WTC11 (cell line): ENCODE data around the gene SART3. TPM values are rescaled to one million over a fixed set of nuclear protein-coding genes. Genes with fewer than 3 reads are reported as not detected.

Experiments
- ATAC-seq: fragments of 200-7000 bp; cut with Tn5 transposase; 2 replicates; pipeline ENCODE4 v1.10.0; 2021; ENCODE audit warnings: mild to moderate bottlenecking, moderate library complexity
- CTCF ChIA-PET: fragments of 300-600 bp; sonication (Branson Sonifier 250); formaldehyde crosslinking; loops from one replicate; lab custom pipeline; 2021; ENCODE audit warnings: antibody characterized with exemption; lab: Charles Lee
- POLR2A ChIA-PET: fragments of 350-600 bp; sonication (Branson Sonifier 250); formaldehyde crosslinking; loops from one replicate; lab custom pipeline; 2021; ENCODE audit warnings: antibody characterized with exemption; lab: Charles Lee
- DNase-seq: peaks from one replicate; pipeline ENCODE4 v3.0.0; 2021; ENCODE audit warnings: low spot score
- H3K27ac Mint-ChIP-seq: 2 replicates; pipeline ENCODE4 v1.8.0; 2021; ENCODE audit warnings: mixed read lengths
- H3K27me3 Mint-ChIP-seq: 2 replicates; pipeline ENCODE4 v1.8.0; 2021; ENCODE audit warnings: low read depth, mild to moderate bottlenecking, moderate library complexity, mixed read lengths
- H3K36me3 Mint-ChIP-seq: 2 replicates; pipeline ENCODE4 v1.8.0; 2021; ENCODE audit warnings: mixed read lengths
- H3K4me1 Mint-ChIP-seq: 2 replicates; pipeline ENCODE4 v1.8.0; 2022; ENCODE audit warnings: mixed read lengths
- H3K4me3 Mint-ChIP-seq: 2 replicates; pipeline ENCODE4 v1.8.0; 2021; ENCODE audit warnings: mild to moderate bottlenecking, moderate library complexity, mixed read lengths
- H3K9me3 Mint-ChIP-seq: 2 replicates; pipeline ENCODE4 v1.8.0; 2021; ENCODE audit warnings: mixed read lengths
- AFF4 ChIP-seq: sonication (generic); formaldehyde crosslinking; IDR thresholded peaks from 2 replicates; pipeline ENCODE4 v1.8.1; 2023; ENCODE audit warnings: mild to moderate bottlenecking, missing genetic modification reagents, borderline replicate concordance
- ATF2 ChIP-seq: sonication (generic); formaldehyde crosslinking; IDR thresholded peaks from 2 replicates; pipeline ENCODE4 v1.8.1; 2022; ENCODE audit warnings: low read depth, missing genetic modification reagents, borderline replicate concordance
- ESRRA ChIP-seq: sonication (generic); formaldehyde crosslinking; IDR thresholded peaks from 2 replicates; pipeline ENCODE4 v1.8.1; 2022; ENCODE audit warnings: mild to moderate bottlenecking, missing genetic modification reagents, borderline replicate concordance
- GTF2I ChIP-seq: fragments of 250-450 bp; sonication (Bioruptor Pico); conservative IDR thresholded peaks from 2 replicates; pipeline ENCODE4 v1.4.0; 2021; ENCODE audit warnings: mild to moderate bottlenecking
- IRF2 ChIP-seq: sonication (generic); formaldehyde crosslinking; IDR thresholded peaks from 2 replicates; pipeline ENCODE4 v1.8.0; 2022; ENCODE audit warnings: low read depth, missing genetic modification reagents, borderline replicate concordance
- JAZF1 ChIP-seq: fragments of 250-450 bp; sonication (Bioruptor Pico); IDR thresholded peaks from 2 replicates; pipeline ENCODE4 v1.9.0; 2021; ENCODE audit warnings: moderate library complexity, mild to moderate bottlenecking, inconsistent platforms
- JUN ChIP-seq: sonication (generic); formaldehyde crosslinking; IDR thresholded peaks from 2 replicates; pipeline ENCODE4 v1.8.0; 2023; ENCODE audit warnings: mild to moderate bottlenecking, missing genetic modification reagents
- MLX ChIP-seq: sonication (generic); formaldehyde crosslinking; IDR thresholded peaks from 2 replicates; pipeline ENCODE4 v1.8.1; 2023; ENCODE audit warnings: mild to moderate bottlenecking, missing genetic modification reagents, moderate library complexity
- MXD4 ChIP-seq: fragments of 250-450 bp; sonication (Bioruptor Pico); IDR thresholded peaks from 2 replicates; pipeline ENCODE4 v1.8.0; 2021; ENCODE audit warnings: mild to moderate bottlenecking, moderate library complexity, borderline replicate concordance
- NR1H2 ChIP-seq: sonication (generic); formaldehyde crosslinking; IDR thresholded peaks from 2 replicates; pipeline ENCODE4 v1.9.0; 2021; ENCODE audit warnings: mild to moderate bottlenecking, moderate library complexity, missing genetic modification reagents
- NR2C2 ChIP-seq: sonication (generic); formaldehyde crosslinking; IDR thresholded peaks from 2 replicates; pipeline ENCODE4 v1.8.0; 2022; ENCODE audit warnings: mild to moderate bottlenecking, missing genetic modification reagents
- OVOL2 ChIP-seq: fragments of 250-450 bp; sonication (Bioruptor Pico); IDR thresholded peaks from 2 replicates; pipeline ENCODE4 v1.9.0; 2021; ENCODE audit warnings: mild to moderate bottlenecking, borderline replicate concordance
- PRRX2 ChIP-seq: fragments of 250-450 bp; sonication (Bioruptor Pico); IDR thresholded peaks from 2 replicates; pipeline ENCODE4 v1.8.0; 2021; ENCODE audit warnings: mild to moderate bottlenecking
- SMAD4 ChIP-seq: sonication (generic); formaldehyde crosslinking; IDR thresholded peaks from 2 replicates; pipeline ENCODE4 v1.8.0; 2022; ENCODE audit warnings: mild to moderate bottlenecking, missing genetic modification reagents
- STAT6 ChIP-seq: sonication (generic); formaldehyde crosslinking; conservative IDR thresholded peaks from 2 replicates; pipeline ENCODE4 v1.8.1; 2023; ENCODE audit warnings: mild to moderate bottlenecking, low read depth, missing genetic modification reagents, moderate library complexity
- USF2 ChIP-seq: sonication (generic); formaldehyde crosslinking; IDR thresholded peaks from 2 replicates; pipeline ENCODE4 v1.8.1; 2023; ENCODE audit warnings: mild to moderate bottlenecking, missing genetic modification reagents, moderate library complexity
- ZMAT4 ChIP-seq: fragments of 250-450 bp; sonication (Bioruptor Pico); IDR thresholded peaks from 2 replicates; pipeline ENCODE4 v1.9.0; 2021; ENCODE audit warnings: mild to moderate bottlenecking
- ZNF219 ChIP-seq: sonication (generic); formaldehyde crosslinking; IDR thresholded peaks from 2 replicates; pipeline ENCODE4 v1.8.0; 2023; ENCODE audit warnings: missing genetic modification reagents, mild to moderate bottlenecking, borderline replicate concordance
- ZNF416 ChIP-seq: fragments of 250-450 bp; sonication (Bioruptor Pico); IDR thresholded peaks from 2 replicates; pipeline ENCODE4 v1.9.0; 2021; ENCODE audit warnings: mild to moderate bottlenecking, inconsistent platforms
- ZNF671 ChIP-seq: fragments of 250-450 bp; sonication (Bioruptor Pico); IDR thresholded peaks from 2 replicates; pipeline ENCODE4 v1.8.0; 2021; ENCODE audit warnings: mild to moderate bottlenecking
- total RNA-seq: library from RNA; stranded (reverse); gene quantifications from 3 replicates; pipeline ENCODE4 v1.2.3, GENCODE V29; 2021

The SART3 gene
- total RNA-seq, 1 experiment from 2014 or later: 91.2 TPM

GRCh38 chr12:108602976-108603704 is 42.2 kb upstream of the SART3 start:
- ATAC-seq (no peak), DNase-seq (no peak)
- H3K9me3 Mint-ChIP-seq: no peaks in the 10 kb centered on the region
- no peaks in the 10 kb centered on the region for H3K36me3 Mint-ChIP-seq
- H3K4me3 Mint-ChIP-seq: no peak overlapping the region
- CTCF ChIA-PET: no interaction called here
- TF ChIP-seq STAT6 (CRISPR knock-in tag) (no peak), ZNF671 (no peak)
- no peaks in the 10 kb centered on the region for H3K27me3 Mint-ChIP-seq
- POLR2A ChIA-PET: no interaction called here
- H3K4me1 Mint-ChIP-seq: peaks cover 12% of the 10 kb centered on the region
- H3K27ac Mint-ChIP-seq: no peak overlapping the region

GRCh38 chr12:108602209-108602705 is 41.3 kb upstream of the SART3 start:
- no peaks in the 10 kb centered on the region for H3K9me3 Mint-ChIP-seq
- H3K27me3 Mint-ChIP-seq: no peaks in the 10 kb centered on the region
- no peak for TF ChIP-seq OVOL2 (CRISPR knock-in tag)
- TF ChIP-seq NR1H2 (CRISPR knock-in tag): no peak
- TF ChIP-seq MLX: no peak
- no peak for TF ChIP-seq ZMAT4 (CRISPR knock-in tag)
- TF ChIP-seq MXD4 (CRISPR knock-in tag): no peak
- no peak for TF ChIP-seq PRRX2 (CRISPR knock-in tag)
- no peak for TF ChIP-seq GTF2I (CRISPR knock-in tag)
- no peak for TF ChIP-seq USF2 (CRISPR knock-in tag)
- no peak for TF ChIP-seq NR2C2 (CRISPR knock-in tag)
- no peak for TF ChIP-seq ESRRA (CRISPR knock-in tag)
- TF ChIP-seq, all 79 proteins: peak for 0
- Mint-ChIP-seq H3K36me3 (no peaks in the 10 kb centered on the region), H3K4me3 (no peak overlapping the region), H3K27ac (no peak overlapping the region), H3K4me1 (peaks cover 15% of the 10 kb centered on the region)
- POLR2A ChIA-PET: no interaction called here
- CTCF ChIA-PET: no interaction called here
- no peak for ATAC-seq
- DNase-seq: no peak

GRCh38 chr12:108600702-108601007 is 39.7 kb upstream of the SART3 start:
- no peaks in the 10 kb centered on the region for H3K36me3 Mint-ChIP-seq
- DNase-seq (no peak), ATAC-seq (no peak)
- no peaks in the 10 kb centered on the region for H3K27me3 Mint-ChIP-seq
- no peak overlapping the region for H3K4me3 Mint-ChIP-seq
- H3K27ac Mint-ChIP-seq: no peak overlapping the region
- no peaks in the 10 kb centered on the region for H3K9me3 Mint-ChIP-seq
- POLR2A ChIA-PET: interaction anchor here (1.1 kb wide), 1 partner anchor 12 kb away, joined by 3 read pairs; no protein-coding TSS in a partner anchor
- CTCF ChIA-PET: interaction anchor here (1.0 to 2.4 kb wide), 4 partner anchors 12 to 39 kb away, joined by 3 to 9 read pairs (median 6); partner anchors contain the start of gene ISCU
- H3K4me1 Mint-ChIP-seq: peaks cover 13% of the 10 kb centered on the region
- TF ChIP-seq SMAD4 (no peak), JUN (no peak), JAZF1 (no peak), ZNF219 (CRISPR knock-in tag) (no peak), IRF2 (CRISPR knock-in tag) (no peak), ZNF416 (CRISPR knock-in tag) (no peak), AFF4 (no peak), ATF2 (no peak)
